GM12878 (cell line): ENCODE measurements around the gene FEV. TPM values are rescaled to one million over a fixed set of nuclear protein-coding genes. Genes with fewer than 3 reads are reported as not detected.

Experiments
- ATAC-seq: fragments of 200-7000 bp; cut with Tn5 transposase; 3 replicates; pipeline ENCODE4 v1.9.1; 2020; ENCODE audit warnings: mild to moderate bottlenecking, moderate library complexity
- BruUV-seq: library from RNA; stranded (reverse); fragments of 400-500 nt; replicated peaks from 2 replicates; lab custom pipeline; 2021; lab: Mats Ljungman, UMichigan
- CTCF ChIA-PET: fragments of 300-600 bp; sonication (Branson Sonifier 250); formaldehyde crosslinking; extraction: SDS; loops from one replicate; lab custom pipeline; 2021; ENCODE audit warnings: inconsistent platforms; lab: Yijun Ruan, JAX
- POLR2A ChIA-PET: fragments of 350-600 bp; formaldehyde crosslinking; extraction: SDS; loops from one replicate; lab custom pipeline; 2021; ENCODE audit warnings: inconsistent platforms; lab: Charles Lee
- RAD21 ChIA-PET: fragments of 300-600 bp; sonication (Branson Sonifier 250); formaldehyde crosslinking; loops from one replicate; lab custom pipeline; 2023; ENCODE audit warnings: antibody characterized with exemption; ENCODE audit not compliant: unreplicated experiment; lab: Charles Lee
- SMC1A ChIA-PET: fragments of 300-600 bp; sonication (Branson Sonifier 250); formaldehyde crosslinking; loops from one replicate; lab custom pipeline; 2023; ENCODE audit not compliant: unreplicated experiment, uncharacterized antibody; lab: Charles Lee
- DNase-seq: peaks from one replicate; pipeline ENCODE4 v3.0.0-alpha.2; 2011; ENCODE audit warnings: low read depth, low spot score
- FAIRE-seq: peaks from 3 replicates; lab custom pipeline; 2011; peaks lifted over from hg19 to GRCh38; lab: Jason Lieb, UNC
- H2AFZ ChIP-seq: 2 replicates; pipeline ENCODE4 v1.6.0; 2011; ENCODE audit warnings: low read depth, low read length, control low read depth; ENCODE audit not compliant: control insufficient read depth
- H3K27ac ChIP-seq: 2 replicates; pipeline ENCODE4 v1.5.1; 2011; ENCODE audit warnings: control low read depth; ENCODE audit not compliant: control insufficient read depth, insufficient read depth
- H3K27me3 ChIP-seq, 2 experiments: replicated peaks in 1 of 2; 2 replicates each; pipeline versions ENCODE4 v1.6.0 to v1.6.1; 2011; ENCODE audit warnings: low read length in 1 of 2; ENCODE audit not compliant: control insufficient read depth in 2 of 2, insufficient read depth in 2 of 2
- H3K36me3 ChIP-seq, 2 experiments: 2 replicates each; pipeline ENCODE4 v1.5.1; 2011; ENCODE audit warnings: low read length in 1 of 2; ENCODE audit not compliant: control insufficient read depth in 2 of 2, insufficient read depth in 2 of 2
- H3K4me1 ChIP-seq: 2 replicates; pipeline ENCODE4 v1.6.1; 2011; ENCODE audit warnings: mild to moderate bottlenecking, low read length, moderate library complexity, mixed read lengths; ENCODE audit not compliant: control insufficient read depth, insufficient read depth
- H3K4me2 ChIP-seq: 2 replicates; pipeline ENCODE4 v1.6.0; 2011; ENCODE audit warnings: control low read depth; ENCODE audit not compliant: control insufficient read depth, insufficient read depth
- H3K4me3 ChIP-seq: fragments of 200-600 bp; sonication (generic); 2 replicates; pipeline ENCODE4 v1.5.1; 2016
- H3K79me2 ChIP-seq: 2 replicates; pipeline ENCODE4 v1.6.0; 2011; ENCODE audit warnings: low read length; ENCODE audit not compliant: control insufficient read depth, insufficient read depth
- H3K9ac ChIP-seq: 2 replicates; pipeline ENCODE4 v1.8.0; 2011; ENCODE audit warnings: low read length, control low read depth, mixed read lengths; ENCODE audit not compliant: control insufficient read depth, insufficient read depth
- H3K9me3 ChIP-seq: replicated peaks from 3 replicates; pipeline ENCODE4 v1.5.1; 2011; ENCODE audit warnings: mild to moderate bottlenecking, low read length; ENCODE audit not compliant: control insufficient read depth, insufficient read depth
- H4K20me1 ChIP-seq: 2 replicates; pipeline ENCODE4 v1.6.0; 2011; ENCODE audit not compliant: control insufficient read depth, insufficient read depth
- ATF7 ChIP-seq: fragments of 450-650 bp; IDR thresholded peaks from 2 replicates; pipeline ENCODE4 v1.6.1; 2016; ENCODE audit warnings: low read depth, mild to moderate bottlenecking
- CEBPB ChIP-seq, 2 experiments: fragments of 150-350 bp in 1 of 2; IDR thresholded peaks; 2 replicates each; pipeline ENCODE4 v1.6.1; 2012 to 2014; ENCODE audit warnings: low read depth in 2 of 2, low read length in 2 of 2, borderline replicate concordance in 1 of 2, inconsistent platforms in 1 of 2
- DPF2 ChIP-seq: fragments of 450-650 bp; IDR thresholded peaks from 2 replicates; pipeline ENCODE4 v1.6.1; 2017; ENCODE audit warnings: mild to moderate bottlenecking
- GATAD2B ChIP-seq: fragments of 450-650 bp; conservative IDR thresholded peaks from 2 replicates; pipeline ENCODE4 v1.6.1; 2017; ENCODE audit warnings: low read depth, mild to moderate bottlenecking, moderate library complexity
- IKZF1 ChIP-seq: fragments of 450-650 bp; conservative IDR thresholded peaks from 2 replicates; pipeline ENCODE4 v1.6.1; 2017; ENCODE audit warnings: antibody characterized with exemption, mild to moderate bottlenecking
- SMAD1 ChIP-seq: fragments of 450-650 bp; IDR thresholded peaks from 2 replicates; pipeline ENCODE4 v1.6.1; 2018; ENCODE audit warnings: mild to moderate bottlenecking, low read depth; ENCODE audit not compliant: partially characterized antibody
- SP1 ChIP-seq: IDR thresholded peaks from one replicate; pipeline ENCODE4 v1.6.1; 2011; ENCODE audit warnings: low read depth, low read length
- STAT1 ChIP-seq: fragments of 450-650 bp; conservative IDR thresholded peaks from 2 replicates; pipeline ENCODE4 v1.6.1; 2014; ENCODE audit warnings: antibody characterized with exemption, mild to moderate bottlenecking
- ZNF622 ChIP-seq: fragments of 450-650 bp; IDR thresholded peaks from 2 replicates; pipeline ENCODE4 v1.6.1; 2017; ENCODE audit warnings: mild to moderate bottlenecking, inconsistent platforms
- WGBS: methylation state at CpG from one replicate; pipeline ENCODE4 v1.1.6; 2016; ENCODE audit warnings: low lambda C conversion rate; ENCODE audit not compliant: insufficient replicate concordance, insufficient coverage; ENCODE audit errors: missing lambda C conversion rate; 5-methylcytosine and 5-hydroxymethylcytosine counted together
- in situ Hi-C: fragments of 300-500 bp; cut with MboI; formaldehyde crosslinking; loops from 9 replicates; pipeline ENCODE4 v1.14.3; 2018; ENCODE audit warnings: mixed read lengths
- intact Hi-C: fragments of 100-400 bp; cut with micrococcal nuclease; formaldehyde crosslinking; loops from one replicate; pipeline ENCODE4 v1.14.2; 2022; ENCODE audit not compliant: unreplicated experiment
- polyA plus RNA-seq, 11 experiments: library from polyadenylated mRNA; depleted of rRNA in 4 of 11; unstranded in 6 of 11; stranded (reverse) in 5 of 11; fragments of >200 nt; fragmentation: Nextera tagmentation in 4 of 11; fragmentation: Illumina TruSeq in 1 of 11; extraction: Ambion mirVana in 4 of 11; extraction: Trizol in 1 of 11; gene quantifications; 1 replicate in 1 of 11; 2 replicates in 10 of 11; pipeline versions ENCODE4 v1.2.1 to v1.2.3, GENCODE V29; 2011 to 2016; ENCODE audit warnings: inconsistent platforms in 2 of 11, missing spikeins in 2 of 11, low read depth in 1 of 11
- total RNA-seq, 4 experiments: library from RNA; depleted of rRNA in 3 of 4; stranded (reverse); fragments of >200 nt in 3 of 4; fragmentation: Illumina TruSeq in 1 of 4; extraction: Trizol in 1 of 4; gene quantifications; 2 replicates each; pipeline versions ENCODE4 v1.2.1 to v1.2.3, GENCODE V29; 2013 to 2021
- TF ChIP-seq, protein P1 (sequence below): fragments of 450-650 bp; IDR thresholded peaks from 2 replicates; pipeline ENCODE4 v1.6.1; 2016; ENCODE audit warnings: mild to moderate bottlenecking

The FEV gene
- total and polyA plus RNA-seq, 10 of the 15 experiments (the other 5 are each of a cell fraction or from before 2014, with no cell fraction given): not detected

DNA sequence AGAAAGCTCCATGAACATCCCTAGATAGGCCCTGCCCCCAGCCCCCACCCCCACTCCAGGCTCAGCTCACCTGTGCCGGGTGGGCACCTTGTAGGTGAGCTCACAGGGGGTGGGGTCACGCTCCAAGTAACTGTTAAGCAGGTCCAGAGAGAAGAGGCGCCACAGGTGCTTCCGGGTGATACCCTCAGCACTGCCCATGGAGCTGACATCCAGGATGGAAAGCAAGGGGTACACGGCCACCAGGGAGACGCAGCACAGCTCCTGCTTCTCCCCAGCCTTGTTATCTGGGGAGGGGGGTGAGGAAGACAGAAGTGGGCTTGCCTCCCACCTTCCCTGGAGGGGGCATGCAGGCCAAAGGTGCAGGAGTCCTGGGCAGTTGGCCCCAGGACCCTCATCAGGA is 34.5 kb upstream of the FEV start:
- ATAC-seq (no peak), FAIRE-seq (no peak), DNase-seq (no peak)
- H3K79me2 ChIP-seq: no peaks in the 10 kb centered on the region
- H3K27me3 ChIP-seq: peaks cover 2 to 3% of the 10 kb centered on the region in 2 experiments; a peak in 2 of 4 replicates
- H4K20me1 ChIP-seq: no peaks in the 10 kb centered on the region
- no peaks in the 10 kb centered on the region for H3K4me1 ChIP-seq
- no peak overlapping the region for H3K9ac ChIP-seq
- WGBS: 17% methylated on average over 6 of the region's 6 CpGs
- H2AFZ ChIP-seq: no peak overlapping the region
- BruUV-seq: no TSS peak
- RAD21 ChIA-PET: interaction anchor here (0.6 kb wide), 1 partner anchor 10 kb away, joined by 4 read pairs; no protein-coding TSS in a partner anchor
- SMC1A ChIA-PET: no interaction called here
- H3K4me3 ChIP-seq: no peak overlapping the region
- POLR2A ChIA-PET: no interaction called here
- in situ Hi-C loops: no loop called here
- TF ChIP-seq SMAD1 (no peak), ZNF622 (no peak), SP1 (no peak), GATAD2B (no peak), ATF7 (no peak), CEBPB (IDR thresholded peaks at IDR 0.05; ENCODE audit: borderline replicate concordance in 1 of 2, low read depth in 2 of 2, low read length in 2 of 2) (no peak), DPF2 (no peak), IKZF1 (no peak), STAT1 (no peak)
- TF ChIP-seq, protein P1, sequence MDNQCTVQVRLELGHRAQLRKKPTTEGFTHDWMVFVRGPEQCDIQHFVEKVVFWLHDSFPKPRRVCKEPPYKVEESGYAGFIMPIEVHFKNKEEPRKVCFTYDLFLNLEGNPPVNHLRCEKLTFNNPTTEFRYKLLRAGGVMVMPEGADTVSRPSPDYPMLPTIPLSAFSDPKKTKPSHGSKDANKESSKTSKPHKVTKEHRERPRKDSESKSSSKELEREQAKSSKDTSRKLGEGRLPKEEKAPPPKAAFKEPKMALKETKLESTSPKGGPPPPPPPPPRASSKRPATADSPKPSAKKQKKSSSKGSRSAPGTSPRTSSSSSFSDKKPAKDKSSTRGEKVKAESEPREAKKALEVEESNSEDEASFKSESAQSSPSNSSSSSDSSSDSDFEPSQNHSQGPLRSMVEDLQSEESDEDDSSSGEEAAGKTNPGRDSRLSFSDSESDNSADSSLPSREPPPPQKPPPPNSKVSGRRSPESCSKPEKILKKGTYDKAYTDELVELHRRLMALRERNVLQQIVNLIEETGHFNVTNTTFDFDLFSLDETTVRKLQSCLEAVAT: no peak
- H3K9me3 ChIP-seq: no peaks in the 10 kb centered on the region
- intact Hi-C loops: no loop called here
- CTCF ChIA-PET: interaction anchor here (0.5 to 1.4 kb wide), 4 partner anchors 9 to 135 kb away, joined by 3 to 5 read pairs (median 4); no protein-coding TSS in a partner anchor
- no peak overlapping the region for H3K27ac ChIP-seq
- no peak overlapping the region for H3K4me2 ChIP-seq
- H3K36me3 ChIP-seq: no peaks in the 10 kb centered on the region
